Kidney capillary endothelial cell (primary cell): ENCODE measurements around the gene DROSHA.

ENCODE experiments used
- DNase-seq: peaks from one replicate; pipeline ENCODE4 v3.0.0-alpha.2; 2018; ENCODE audit warnings: low spot score

The DROSHA gene

DNA sequence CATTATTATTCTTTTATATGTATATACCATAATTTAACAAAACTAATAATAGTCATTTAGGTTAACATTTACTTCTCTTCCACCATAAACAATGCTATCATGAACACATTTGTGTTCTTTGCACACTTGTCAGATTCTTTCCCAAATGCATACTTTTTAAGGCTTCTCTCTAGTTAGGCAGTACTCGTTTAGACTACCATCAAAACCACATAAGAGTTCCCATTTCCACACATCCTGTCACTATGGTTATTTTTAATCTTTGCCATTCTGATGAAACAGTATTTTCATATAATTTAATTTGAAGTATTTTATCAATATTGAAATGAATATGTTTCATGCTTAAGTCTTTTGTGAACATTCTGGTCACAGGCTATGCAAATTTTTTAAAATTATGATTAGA lies 15.1 kb downstream of the DROSHA start:
- DNase-seq, result no peak

DNA sequence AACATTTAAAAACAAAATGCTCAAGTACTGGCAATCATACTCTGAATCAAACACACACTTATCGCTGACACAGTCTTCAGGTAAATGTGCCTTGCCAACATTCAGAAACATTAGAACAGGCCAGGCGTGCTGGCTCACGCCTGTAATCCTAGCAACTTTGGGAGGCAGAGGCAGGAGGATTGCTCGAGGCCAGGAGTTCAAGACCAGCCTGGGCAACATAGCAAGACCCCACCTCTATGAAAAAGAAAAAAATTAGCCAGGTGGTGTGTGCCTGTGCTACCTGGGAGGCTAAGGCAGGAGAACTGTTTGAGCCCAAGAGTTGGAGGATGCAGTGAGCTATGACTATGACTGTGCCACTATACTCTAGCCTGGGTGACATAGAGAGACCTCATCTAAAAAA lies 20.6 kb downstream of the DROSHA start:
- DNase-seq, result no peak

DNA sequence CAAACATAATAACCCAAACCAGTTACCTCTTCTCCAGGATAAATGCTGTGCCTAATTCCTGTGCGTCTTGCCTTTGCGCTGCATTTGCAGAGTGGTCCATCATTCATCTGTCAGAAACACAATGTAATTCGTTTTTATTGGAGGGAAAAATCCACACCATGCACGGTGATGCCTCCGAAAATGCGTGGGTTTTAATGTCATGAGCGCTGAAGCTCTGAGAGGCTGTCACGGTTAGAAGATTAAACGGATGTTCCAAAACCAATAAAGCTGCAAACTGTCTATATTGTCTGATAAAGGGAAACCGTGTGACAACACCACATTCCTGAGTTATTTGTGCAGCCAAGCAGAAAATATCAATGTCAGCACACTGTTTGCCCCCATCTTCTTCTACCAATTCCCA lies 27.4 kb downstream of the DROSHA start:
- DNase-seq, result no peak

DNA sequence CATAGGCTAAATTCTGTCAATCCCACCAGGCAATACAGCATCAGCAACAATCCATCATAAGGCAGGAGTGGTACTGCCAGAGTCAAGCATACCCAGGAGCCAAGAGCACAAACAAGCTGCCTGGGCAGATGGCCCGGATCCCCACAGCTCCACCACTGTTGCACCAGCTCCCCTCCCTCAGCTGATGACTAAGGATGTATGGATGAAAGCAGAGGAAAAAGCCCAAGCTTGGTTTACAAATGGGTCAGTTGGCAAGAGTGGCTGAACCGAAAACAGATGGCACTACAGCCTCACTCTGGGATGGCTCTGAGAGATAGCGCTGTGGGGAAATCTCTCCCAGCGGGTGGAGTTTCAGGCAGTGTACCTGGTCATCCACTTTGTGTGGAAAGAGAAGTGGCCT lies 29.4 kb downstream of the DROSHA start:
- no peak for DNase-seq

DNA sequence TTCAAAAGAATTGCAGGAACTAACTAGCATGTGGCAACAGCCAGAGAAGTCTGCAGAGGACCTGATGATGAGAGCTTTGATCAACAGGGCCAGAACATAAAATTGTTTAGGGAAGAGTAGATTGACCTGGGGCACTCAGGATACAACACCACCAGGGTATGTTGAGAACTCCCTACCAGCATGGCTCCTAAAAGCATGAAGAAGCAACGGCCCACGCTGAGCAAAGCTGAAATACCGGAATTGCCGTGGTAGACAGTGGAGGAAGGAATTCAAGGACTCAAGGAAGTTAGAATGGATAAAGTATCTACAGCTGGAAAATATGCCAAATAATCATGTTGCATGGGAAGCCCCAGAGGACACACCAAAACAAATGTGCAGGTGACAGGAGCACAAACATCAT lies 31.6 kb downstream of the DROSHA start:
- no peak for DNase-seq

DNA sequence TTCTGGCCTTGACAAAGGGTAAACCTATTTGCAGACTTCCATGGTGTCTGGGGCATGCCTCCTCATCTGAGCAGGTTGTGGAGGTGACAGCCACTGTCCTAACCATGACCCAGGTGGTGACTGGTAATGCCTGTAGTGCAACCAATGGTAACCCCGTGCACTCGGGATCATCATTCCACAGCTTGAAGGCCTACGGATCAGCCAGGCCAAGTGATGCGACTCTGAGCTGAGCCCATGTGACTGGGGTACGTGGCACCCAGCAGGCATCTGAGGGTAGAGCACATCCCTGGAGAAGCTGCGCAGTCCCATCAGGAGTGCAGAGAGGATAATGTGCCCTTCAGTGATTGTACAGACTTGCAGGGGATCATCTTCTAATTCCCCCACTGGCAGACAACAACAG lies 35.0 kb downstream of the DROSHA start:
- no peak for DNase-seq

DNA sequence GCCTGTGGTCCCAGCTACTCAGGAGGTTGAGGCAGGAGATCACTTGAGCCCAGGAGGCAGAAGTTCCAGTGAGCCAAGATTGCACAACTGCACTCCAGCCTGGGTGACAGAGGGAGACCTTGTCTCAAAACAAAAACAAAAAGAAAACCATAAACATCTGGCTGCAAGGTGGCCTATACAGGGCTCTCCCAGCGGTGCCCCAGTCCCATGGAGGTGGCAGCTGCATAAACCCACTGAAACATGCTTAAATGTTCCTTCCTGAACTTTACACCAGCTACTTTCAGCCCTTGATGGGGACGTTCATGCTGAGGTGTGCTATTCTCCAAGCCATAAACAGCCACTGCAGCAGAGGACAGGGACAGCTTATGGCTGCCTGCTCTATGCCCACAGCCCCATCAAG lies 35.6 kb downstream of the DROSHA start:
- DNase-seq, result no peak

DNA sequence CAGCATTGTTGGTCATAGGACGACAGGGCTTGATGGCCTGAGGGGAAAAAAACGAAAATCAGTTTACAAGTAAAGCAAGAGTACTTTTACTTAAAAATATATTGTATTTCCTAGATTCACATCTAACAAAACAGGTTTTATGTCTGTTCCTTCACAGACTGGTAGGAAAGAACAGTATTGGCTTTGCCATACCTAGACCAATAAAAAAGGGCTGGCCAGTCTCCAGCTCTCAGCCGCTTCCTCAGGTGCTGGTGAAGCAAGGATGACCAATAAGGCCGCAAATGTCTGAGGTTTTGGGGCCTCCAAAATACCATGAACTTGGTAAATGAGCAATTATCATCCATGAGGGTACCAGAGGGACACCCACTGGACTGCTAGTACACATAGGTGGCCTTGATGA lies 36.6 kb downstream of the DROSHA start:
- no peak for DNase-seq

DNA sequence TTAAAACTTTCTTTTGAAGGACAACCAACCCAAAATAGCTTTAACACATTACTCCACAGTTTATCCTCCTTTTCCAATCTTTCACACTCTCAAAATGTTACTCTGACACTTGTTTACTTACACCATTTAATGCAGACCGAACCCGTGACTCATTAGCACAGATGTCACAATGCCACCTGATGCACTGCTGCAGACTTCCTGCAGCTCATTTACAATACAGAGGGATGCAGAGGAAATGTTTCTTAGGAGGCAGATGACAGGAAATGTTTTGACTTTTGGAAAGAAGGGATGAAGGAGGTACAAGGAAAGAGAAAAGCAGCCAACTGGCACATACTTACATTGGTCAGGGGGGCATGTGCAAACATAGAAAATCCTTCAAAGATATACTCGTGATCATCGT lies 39.0 kb downstream of the DROSHA start:
- peak; percentile 62 for DNase-seq

DNA sequence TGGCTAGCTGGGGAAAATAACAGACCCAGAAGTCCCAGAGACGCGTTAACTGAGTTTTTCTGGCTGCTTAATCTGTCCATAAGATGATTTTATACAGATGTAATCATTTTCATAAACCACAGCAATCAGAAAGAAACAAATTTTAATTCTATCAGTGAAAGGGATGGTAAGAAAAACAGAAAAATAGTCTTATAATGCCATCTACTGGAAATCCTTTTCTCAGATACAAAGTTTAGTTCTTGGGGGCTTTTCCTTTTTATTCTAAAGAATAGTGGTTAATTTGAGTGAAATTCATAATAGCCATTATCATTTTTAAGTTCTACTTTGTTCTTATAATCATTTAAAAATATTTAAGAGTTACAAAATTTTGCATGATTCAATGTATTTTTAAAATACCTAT lies 44.4 kb downstream of the DROSHA start:
- no peak for DNase-seq

DNA sequence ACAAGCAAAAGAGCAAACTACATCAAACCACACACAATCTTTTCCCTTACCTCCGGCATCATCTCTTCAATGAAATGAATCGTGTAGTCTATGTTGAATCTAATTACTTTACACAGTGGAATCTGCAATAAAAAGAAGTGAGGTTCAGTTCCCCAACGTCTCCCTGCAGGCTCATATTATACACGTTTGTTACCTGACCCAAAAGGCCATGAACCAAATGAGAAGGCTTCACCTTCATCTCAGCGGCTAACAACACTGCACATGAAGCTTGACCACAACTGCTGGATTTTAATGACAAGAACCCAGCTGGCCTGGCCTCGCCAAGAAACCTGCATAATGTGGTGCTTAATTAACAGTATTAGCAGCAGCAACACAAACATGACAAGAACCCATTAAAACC lies 45.5 kb downstream of the DROSHA start:
- no peak for DNase-seq

DNA sequence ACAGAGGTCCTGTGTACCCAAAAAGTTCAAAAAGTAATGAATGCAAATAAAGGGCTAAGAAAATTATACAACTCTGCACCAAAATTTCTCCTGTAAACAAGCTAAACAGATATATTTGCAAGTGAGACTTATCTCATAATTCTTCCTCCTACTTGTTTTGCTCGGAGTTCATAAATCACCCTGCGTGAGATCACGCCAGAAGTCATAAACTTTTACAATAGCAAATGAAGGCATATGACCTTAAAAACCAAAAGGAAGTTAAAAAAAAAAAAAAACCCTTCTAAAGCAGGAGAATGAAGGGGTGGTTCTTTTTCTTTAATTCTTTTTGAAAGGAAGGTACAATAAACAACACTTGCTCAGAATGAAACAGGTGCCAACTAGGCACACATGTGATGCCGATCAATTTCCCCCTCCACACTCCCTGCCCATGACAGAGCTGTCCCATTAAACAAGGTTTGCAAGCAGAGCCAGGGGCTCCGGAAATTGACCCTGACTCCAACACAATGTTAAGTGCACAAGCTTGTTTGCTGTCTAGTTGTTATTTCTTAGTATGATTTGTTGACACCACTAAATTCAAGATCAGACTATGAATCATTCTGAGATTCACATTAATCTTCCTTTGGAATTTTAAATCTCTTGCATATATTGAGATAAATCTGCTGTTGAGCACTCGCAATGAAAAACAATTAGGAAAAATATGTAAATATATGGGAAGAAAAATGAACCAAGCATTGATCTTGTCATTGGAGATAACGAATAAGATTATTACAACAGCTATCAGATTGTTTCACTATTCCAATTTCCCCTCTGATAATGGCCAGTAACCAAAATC lies 46.3 kb downstream of the DROSHA start:
- no peak for DNase-seq

DNA sequence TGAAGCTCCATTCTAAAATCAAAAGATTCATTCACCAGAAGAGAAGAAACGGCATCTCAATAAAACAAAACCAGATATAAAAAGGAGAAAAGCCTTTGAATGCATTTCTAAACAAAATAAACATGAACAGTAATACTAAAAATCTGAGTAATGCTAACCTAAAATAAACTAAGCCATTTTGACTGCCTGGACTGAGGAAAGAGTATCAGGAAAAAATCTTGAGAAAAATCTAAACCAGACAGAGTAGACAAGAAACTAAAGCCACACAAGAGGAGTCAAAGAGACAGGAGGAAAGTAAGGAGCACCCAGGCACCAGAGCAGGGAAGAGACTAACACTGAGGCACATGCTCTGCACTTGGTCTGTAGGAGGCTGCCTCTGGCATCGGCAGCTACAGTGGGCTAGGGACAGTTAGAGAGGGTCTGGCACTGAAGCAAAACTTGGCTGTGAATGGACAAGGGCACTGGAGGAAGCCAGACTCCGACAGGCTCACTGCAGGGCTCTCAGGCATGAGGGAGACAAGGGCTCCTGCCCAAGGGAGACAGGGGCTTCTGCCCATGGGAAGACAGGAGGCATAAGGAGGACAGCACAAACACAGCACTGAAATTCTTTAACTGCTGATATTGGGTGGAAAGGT lies 50.2 kb downstream of the DROSHA start:
- DNase-seq, result no peak

DNA sequence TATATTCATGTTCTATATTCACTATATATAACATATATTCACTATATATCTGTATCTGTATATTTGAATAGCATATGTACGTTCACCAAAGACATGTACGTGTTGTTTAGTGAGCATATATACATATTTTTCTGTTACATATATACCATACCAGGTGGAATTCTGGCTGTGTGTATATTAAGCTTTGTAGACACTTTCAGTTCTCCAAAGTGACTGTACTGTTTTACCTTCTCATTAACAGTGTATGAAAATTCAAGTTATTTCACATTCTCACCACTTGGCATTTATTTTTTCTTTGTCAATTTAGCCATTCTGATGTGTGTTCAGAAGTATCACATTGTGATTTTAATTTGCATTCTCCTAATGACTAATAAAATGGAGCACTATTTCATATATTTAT lies 52.2 kb downstream of the DROSHA start:
- DNase-seq, result no peak

DNA sequence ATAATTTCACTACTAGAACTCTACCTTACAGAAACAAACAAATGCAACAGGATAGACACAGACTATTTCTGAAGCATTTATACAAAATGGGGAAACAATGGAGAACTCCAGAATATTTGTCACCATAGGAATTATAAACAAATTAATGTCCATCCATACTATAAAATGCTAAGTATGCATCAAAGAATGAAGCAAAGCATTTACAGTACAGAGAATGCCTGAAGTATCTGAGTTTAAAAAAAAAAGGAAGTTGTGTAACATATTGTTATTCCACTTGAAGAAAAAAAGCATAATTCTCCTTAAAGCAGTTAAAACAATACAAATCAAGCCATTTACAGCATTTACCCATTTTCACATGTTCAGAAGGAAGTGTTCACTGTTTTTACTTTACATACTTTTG lies 53.0 kb downstream of the DROSHA start:
- DNase-seq, result no peak

DNA sequence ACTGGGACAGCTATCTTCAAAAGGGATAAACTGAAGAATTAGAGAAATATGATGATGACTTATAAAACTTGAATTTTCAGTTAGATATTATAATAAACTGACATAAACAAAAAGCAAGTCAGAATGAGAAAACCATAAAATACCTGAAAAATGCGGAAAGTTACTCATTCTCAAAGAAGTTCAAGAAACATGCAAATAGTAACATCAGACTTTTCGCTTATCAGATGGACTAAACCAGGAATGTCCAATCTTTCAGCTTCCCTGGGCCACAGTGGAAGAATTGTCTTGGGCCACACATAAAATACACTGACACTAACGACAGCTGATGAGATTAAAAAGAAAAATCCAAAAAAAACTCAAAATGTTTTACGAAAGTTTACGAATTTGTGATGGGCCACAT lies 53.9 kb downstream of the DROSHA start:
- no peak for DNase-seq

DNA sequence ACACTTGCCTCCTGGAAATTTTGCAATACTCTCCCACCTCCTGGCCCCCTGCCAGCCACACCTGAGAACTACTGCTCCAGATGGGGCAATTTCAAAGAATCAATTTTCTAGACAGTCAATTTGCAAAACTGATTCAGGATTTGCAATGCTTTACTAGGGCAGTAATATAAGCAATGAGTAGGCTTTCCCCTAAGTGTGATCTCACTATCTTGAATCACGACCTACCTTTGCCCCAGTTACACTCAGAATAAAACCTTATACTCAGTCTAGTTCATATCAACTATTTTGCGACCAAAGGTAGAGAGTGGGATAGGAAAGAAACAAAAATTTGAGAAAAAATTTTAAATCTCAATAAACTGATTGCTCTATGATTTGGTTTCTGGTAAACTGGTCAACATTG lies 54.4 kb downstream of the DROSHA start:
- no peak for DNase-seq

DNA sequence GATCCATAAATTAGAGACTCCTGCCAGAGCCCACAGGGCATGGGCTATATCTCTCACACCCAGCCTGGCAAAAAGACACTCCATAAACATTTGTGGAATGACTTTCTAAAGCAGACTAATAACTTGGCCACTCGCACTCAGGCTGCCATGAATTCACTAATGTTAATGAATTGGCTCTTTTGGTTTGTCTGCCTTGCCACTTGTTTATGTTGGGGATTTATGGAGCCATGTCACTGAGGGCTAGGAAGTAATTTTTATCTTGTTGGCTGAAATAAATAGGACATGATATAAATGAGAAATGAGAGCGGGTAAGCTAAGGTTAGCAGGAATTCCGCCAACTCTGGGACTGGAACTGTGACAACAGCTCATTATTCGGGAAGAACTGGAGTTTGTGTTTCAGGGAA lies 55.2 kb downstream of the DROSHA start:
- no peak for DNase-seq

DNA sequence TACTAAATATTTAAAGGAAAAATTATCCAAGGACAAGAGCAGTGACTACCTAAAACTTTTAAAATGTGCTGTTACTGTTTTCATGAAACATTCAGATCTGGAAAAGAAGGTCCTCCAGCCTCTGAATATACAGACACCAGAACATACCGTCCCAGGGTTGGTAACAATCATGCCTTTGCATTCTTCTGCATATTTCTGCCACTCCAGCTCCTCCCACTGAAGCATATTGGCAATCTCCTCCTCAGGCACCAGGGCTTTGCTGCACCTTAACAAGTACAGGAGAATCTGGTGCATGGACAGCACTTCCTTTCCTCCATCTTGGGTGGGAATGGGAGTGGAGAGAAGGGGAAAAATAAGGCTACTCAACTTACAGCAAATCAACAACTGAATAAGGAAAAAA lies 60.0 kb downstream of the DROSHA start:
- DNase-seq, result no peak

DNA sequence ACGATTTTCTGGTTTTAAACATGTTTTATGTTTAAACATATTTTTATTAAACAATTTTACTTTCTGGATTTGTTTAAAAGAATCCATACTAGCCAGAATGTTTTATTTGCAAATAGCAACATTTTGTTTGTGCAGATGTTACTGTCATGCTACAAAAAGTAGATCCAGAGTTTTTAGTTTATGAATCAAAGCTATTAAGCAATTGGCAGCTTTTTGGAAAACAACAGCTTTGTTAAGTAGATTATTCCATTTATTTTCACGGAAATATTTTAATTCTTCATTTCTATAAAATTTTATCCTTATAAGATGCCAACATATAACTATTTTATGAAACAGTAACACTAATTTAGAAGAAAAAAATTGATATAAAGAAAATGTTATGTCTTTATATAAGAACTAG lies 60.9 kb downstream of the DROSHA start:
- DNase-seq, result no peak

DNA sequence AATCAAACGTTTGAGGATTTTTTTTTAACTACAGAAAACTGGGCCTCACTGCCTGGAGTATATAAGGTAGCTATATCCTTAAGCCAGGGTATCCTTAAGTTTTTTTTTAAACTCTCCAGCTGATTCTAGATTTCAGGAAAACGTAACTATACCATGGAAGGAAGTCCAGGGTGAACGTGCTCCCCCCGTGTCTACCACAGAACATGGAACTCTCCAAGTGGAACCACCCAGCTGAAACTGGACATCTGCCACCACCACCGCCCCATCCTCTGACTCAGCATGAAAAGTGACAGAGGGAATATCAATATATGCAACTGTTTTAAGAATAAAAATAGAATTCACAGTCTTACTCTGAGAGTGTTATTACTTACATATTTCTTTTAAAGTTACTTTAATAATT lies 61.3 kb downstream of the DROSHA start:
- DNase-seq, result peak; percentile 20

DNA sequence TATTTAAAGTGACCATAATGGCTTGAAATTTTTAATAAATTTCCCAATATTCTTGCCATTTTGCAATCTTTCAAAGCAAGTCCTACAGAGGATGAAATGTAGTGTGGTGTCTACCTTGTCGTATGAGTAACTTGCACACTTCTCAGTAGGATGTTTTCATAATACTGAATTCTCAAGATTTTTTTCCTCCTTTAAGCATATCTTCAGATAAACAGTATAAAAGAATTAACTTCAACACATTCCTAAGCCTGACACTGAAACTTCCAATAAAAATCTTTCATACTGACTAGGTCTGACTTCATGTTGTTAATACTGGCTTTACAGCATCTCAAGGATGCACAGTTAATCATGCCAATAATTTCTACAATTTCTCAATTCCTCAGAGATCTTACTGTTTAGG lies 62.0 kb downstream of the DROSHA start:
- DNase-seq, result no peak

DNA sequence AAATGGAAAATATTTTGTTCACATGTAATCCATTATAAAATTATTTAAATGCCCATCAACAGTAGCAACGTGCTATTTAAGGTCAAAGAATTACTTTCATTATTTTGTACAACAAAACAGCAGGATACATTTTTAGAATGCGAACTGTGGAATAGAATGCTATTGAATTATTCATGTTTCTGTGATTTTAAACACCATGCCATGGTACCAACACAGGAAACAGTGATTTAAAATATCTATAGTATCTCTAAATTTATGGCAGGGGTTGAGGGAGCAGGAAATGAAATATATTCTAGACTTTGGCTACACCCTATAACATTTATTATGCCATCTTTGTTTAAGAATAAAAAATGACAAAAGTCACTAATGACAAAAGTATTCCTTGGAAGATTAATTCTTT lies 62.4 kb downstream of the DROSHA start:
- DNase-seq, result no peak

DNA sequence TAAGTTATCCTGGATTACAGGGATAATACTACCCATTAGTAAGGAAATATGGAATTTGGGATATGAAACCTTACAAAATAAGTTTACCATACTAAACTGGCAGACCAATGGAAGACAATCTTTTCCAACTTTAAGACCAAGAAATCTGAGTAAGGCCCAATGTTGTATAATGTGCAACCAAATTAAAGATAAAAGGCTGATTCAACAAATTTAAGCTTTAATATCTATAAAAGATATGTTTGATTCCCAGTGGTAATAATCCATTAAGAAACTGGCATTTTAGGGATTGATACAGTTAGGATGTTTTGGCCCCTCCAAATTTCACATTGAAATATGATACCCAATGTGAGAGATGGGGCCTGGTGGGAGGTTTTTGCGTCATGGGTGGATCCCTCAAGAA lies 66.6 kb downstream of the DROSHA start:
- DNase-seq, result no peak
